Ascending aorta (tissue), 2 donors: ENCODE results near the gene NUBP2. TPM values are rescaled to one million over a fixed set of nuclear protein-coding genes. Genes with fewer than 3 reads are reported as not detected.

ENCODE experiments used
- DNase-seq, 2 donors: peaks; one replicate each; pipeline ENCODE4 v3.0.0-alpha.2; 2019; ENCODE audit warnings: low spot score in 2 of 2
- H3K27ac ChIP-seq, 2 donors: fragments of 200-600 bp; sonication (generic); one replicate each; pipeline ENCODE4 v1.5.1; 2016 to 2017; ENCODE audit warnings: mild to moderate bottlenecking in 1 of 2
- H3K27me3 ChIP-seq: fragments of 200-600 bp; sonication (generic); one replicate; pipeline ENCODE4 v1.5.1; 2017
- H3K36me3 ChIP-seq, 2 donors: fragments of 200-600 bp; sonication (generic); one replicate each; pipeline ENCODE4 v1.5.1; 2016
- H3K4me1 ChIP-seq, 2 donors: fragments of 200-600 bp; sonication (generic); one replicate each; pipeline ENCODE4 v1.5.1; 2016 to 2017; ENCODE audit warnings: mild to moderate bottlenecking in 1 of 2
- H3K4me3 ChIP-seq, 2 donors: fragments of 200-600 bp; sonication (generic); one replicate each; pipeline ENCODE4 v1.5.1; 2016 to 2017; ENCODE audit warnings: mild to moderate bottlenecking in 1 of 2
- H3K9me3 ChIP-seq, 2 donors: fragments of 200-600 bp; sonication (generic); one replicate each; pipeline ENCODE4 v1.5.1; 2016
- intact Hi-C: fragments of 100-400 bp; cut with DNase I; formaldehyde crosslinking; loops from one replicate; pipeline ENCODE4 v1.15.1; 2023
- total RNA-seq: library from RNA; depleted of rRNA; stranded (reverse); fragments of >200 nt; gene quantifications from one replicate; pipeline ENCODE4 v1.1.0, GENCODE V29; 2016
- TF ChIP-seq, protein P1 (sequence below), 3 experiments: fragments of 200-600 bp in 2 of 3; fragments of 450-650 bp in 1 of 3; sonication (generic) in 2 of 3; IDR thresholded peaks; one replicate each; pipeline ENCODE4 v1.5.1; 2016 to 2019; ENCODE audit warnings: antibody characterized with exemption in 3 of 3, mild to moderate bottlenecking in 1 of 3, moderate library complexity in 1 of 3

NUBP2 gene
- total RNA-seq, 1 donor from 2014 or later: 182 TPM

- intact Hi-C loops: no loop called here
- Histone ChIP-seq H3K27ac (no peak overlapping the region), H3K9me3 (no peaks in the 10 kb centered on the region), H3K4me3 (no peak overlapping the region), H3K27me3 (no peaks in the 10 kb centered on the region), H3K4me1 (peaks cover 0 to 5% of the 10 kb centered on the region in 2 donors), H3K36me3 (peaks cover 61 to 72% of the 10 kb centered on the region in 2 donors)
- TF ChIP-seq, protein P1, sequence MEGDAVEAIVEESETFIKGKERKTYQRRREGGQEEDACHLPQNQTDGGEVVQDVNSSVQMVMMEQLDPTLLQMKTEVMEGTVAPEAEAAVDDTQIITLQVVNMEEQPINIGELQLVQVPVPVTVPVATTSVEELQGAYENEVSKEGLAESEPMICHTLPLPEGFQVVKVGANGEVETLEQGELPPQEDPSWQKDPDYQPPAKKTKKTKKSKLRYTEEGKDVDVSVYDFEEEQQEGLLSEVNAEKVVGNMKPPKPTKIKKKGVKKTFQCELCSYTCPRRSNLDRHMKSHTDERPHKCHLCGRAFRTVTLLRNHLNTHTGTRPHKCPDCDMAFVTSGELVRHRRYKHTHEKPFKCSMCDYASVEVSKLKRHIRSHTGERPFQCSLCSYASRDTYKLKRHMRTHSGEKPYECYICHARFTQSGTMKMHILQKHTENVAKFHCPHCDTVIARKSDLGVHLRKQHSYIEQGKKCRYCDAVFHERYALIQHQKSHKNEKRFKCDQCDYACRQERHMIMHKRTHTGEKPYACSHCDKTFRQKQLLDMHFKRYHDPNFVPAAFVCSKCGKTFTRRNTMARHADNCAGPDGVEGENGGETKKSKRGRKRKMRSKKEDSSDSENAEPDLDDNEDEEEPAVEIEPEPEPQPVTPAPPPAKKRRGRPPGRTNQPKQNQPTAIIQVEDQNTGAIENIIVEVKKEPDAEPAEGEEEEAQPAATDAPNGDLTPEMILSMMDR (IDR thresholded peaks at IDR 0.05): no peak
- DNase-seq: no peak
These were observed 36.9 kb downstream of the NUBP2 start for GRCh38 chr16:1819611-1820010.

DNA sequence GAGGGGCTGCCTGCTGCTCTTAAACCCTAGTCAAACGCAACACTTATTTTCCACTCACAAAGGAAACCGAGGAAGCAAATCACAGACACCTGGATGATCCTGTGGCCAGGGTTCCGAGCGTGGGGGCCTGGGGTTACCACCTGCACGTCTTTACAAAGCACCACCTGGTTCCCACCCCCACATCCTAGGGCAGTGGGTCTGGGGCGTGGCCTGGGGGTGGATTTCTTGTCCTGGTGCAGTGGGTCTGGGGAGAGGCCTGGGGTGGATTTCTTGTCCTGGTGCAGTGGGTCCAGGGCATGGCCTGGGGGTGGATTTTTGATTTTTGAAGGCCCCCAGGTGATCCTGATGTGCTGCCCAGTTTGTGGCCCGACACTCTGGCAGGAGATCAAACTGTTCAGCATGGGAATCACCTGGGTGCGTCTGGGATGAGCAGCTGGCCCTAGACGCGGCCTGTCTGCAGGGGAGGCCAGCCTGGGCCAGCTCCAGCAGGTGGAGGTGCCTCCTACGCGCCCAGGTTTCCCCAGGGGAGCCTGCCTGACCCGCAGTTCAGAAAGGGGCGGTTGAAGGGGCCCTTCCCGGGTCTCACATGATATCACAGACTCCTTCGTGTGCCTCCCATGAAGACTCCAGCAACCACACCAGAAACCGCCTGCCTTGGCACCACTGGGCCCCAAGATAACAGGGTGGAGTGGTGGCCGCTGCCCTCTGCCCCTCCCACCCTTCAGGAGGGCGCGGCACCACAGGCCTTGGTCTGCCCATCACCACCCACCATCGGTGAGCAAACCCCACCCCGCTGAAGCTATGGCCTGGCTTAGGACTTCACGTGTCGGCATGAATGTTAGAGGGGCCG is 37.6 kb downstream of the NUBP2 start:
- no peaks in the 10 kb centered on the region for H3K9me3 ChIP-seq
- no peaks in the 10 kb centered on the region for H3K27me3 ChIP-seq
- TF ChIP-seq, protein P1 (IDR thresholded peaks at IDR 0.05): no peak
- no peak for DNase-seq
- H3K27ac ChIP-seq: no peak overlapping the region
- intact Hi-C loops: no loop called here
- H3K4me3 ChIP-seq: no peak overlapping the region
- peaks cover 61 to 71% of the 10 kb centered on the region in 2 donors for H3K36me3 ChIP-seq
- H3K4me1 ChIP-seq: peaks cover 2 to 11% of the 10 kb centered on the region in 2 donors

- H3K9me3 ChIP-seq: no peaks in the 10 kb centered on the region
- no peak for DNase-seq
- peaks cover 8 to 17% of the 10 kb centered on the region in 2 donors for H3K4me1 ChIP-seq
- TF ChIP-seq, protein P1 (IDR thresholded peaks at IDR 0.05): no peak
- H3K4me3 ChIP-seq: no peak overlapping the region
- no peaks in the 10 kb centered on the region for H3K27me3 ChIP-seq
- peaks cover 61 to 68% of the 10 kb centered on the region in 2 donors for H3K36me3 ChIP-seq
- intact Hi-C loops: no loop called here
- no peak overlapping the region for H3K27ac ChIP-seq
These were observed 38.2 kb downstream of the NUBP2 start for GRCh38 chr16:1820946-1821290.

GRCh38 chr16:1821861-1822611 is 39.3 kb downstream of the NUBP2 start:
- H3K27ac ChIP-seq: no peak overlapping the region
- peaks cover 9 to 17% of the 10 kb centered on the region in 2 donors for H3K4me1 ChIP-seq
- peaks cover 52 to 60% of the 10 kb centered on the region in 2 donors for H3K36me3 ChIP-seq
- H3K9me3 ChIP-seq: no peaks in the 10 kb centered on the region
- intact Hi-C loops: no loop called here
- TF ChIP-seq, protein P1 (IDR thresholded peaks at IDR 0.05): no peak
- DNase-seq: no peak
- H3K4me3 ChIP-seq: no peak overlapping the region
- no peaks in the 10 kb centered on the region for H3K27me3 ChIP-seq

DNA sequence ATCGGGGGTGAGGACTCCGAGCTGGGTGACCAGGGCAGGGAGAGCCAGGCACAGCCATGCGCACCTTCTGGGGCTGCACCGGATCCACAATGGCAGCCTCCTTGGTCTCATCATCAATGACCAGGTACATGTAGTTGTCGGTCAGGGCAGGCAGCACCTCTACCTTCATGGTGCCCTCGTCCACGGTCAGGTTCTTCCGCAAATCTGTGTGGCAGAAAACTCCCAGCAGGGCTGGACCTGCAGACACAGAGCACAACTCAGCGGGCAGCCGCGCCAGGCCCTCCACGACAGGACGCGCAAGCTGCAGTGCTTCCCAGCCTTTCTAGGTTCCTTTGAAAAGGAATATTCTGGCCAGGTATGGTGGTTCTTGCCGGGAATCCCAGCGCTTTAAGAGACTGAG is 40.0 kb downstream of the NUBP2 start:
- peaks cover 44 to 52% of the 10 kb centered on the region in 2 donors for H3K36me3 ChIP-seq
- H3K4me1 ChIP-seq: peaks cover 11 to 21% of the 10 kb centered on the region in 2 donors
- DNase-seq: no peak
- TF ChIP-seq, protein P1 (IDR thresholded peaks at IDR 0.05): no peak
- no peak overlapping the region for H3K4me3 ChIP-seq
- H3K27me3 ChIP-seq: no peaks in the 10 kb centered on the region
- H3K27ac ChIP-seq: no peak overlapping the region
- intact Hi-C loops: no loop called here
- no peaks in the 10 kb centered on the region for H3K9me3 ChIP-seq
